ENCODE results near the gene RMDN2. TPM values are rescaled to one million over a fixed set of nuclear protein-coding genes. Genes with fewer than 3 reads are reported as not detected.

RMDN2 gene
- total RNA-seq, 1 donor from 2014 or later, result 2.5 TPM

DNA sequence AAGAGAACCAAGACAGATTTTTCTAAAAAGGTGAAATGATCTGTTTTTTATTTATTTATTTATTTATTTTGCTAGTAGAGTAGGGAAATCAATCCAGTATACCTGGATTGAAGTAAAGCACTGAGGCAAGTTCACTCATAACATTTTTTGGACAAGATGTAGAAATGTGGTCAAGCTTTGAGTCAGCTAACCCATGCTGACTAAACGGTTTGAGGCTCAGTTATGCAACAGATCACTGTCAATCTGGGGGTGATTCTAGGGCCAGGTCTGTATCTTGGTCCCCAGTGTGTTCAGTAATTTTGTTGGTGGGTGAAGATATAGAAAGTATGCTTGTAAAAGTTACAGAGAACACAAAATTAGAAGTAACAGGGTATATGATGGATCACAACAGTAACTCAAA is 60.2 kb downstream of the RMDN2 start:
- H3K27ac Mint-ChIP-seq (ENCODE audit: unreplicated experiment), result no peak overlapping the region
- H3K27me3 Mint-ChIP-seq (ENCODE audit: unreplicated experiment), result peaks cover 2% of the 10 kb centered on the region
- H3K36me3 Mint-ChIP-seq (ENCODE audit: low read depth, unreplicated experiment), result no peaks in the 10 kb centered on the region
- no peaks in the 10 kb centered on the region for H3K9me3 Mint-ChIP-seq (ENCODE audit: unreplicated experiment)
- no peak for TF ChIP-seq CTCF (IDR thresholded peaks at IDR 0.05; ENCODE audit: unreplicated experiment)
- H3K4me3 Mint-ChIP-seq (ENCODE audit: unreplicated experiment), result no peak overlapping the region
- peaks cover 11% of the 10 kb centered on the region for H3K4me1 Mint-ChIP-seq (ENCODE audit: unreplicated experiment)
- no peak for DNase-seq (ENCODE audit: low spot score)

GRCh38 chr2:37987098-37987775 is 62.1 kb downstream of the RMDN2 start:
- Mint-ChIP-seq H3K36me3 (ENCODE audit: low read depth, unreplicated experiment) (no peaks in the 10 kb centered on the region), H3K9me3 (ENCODE audit: unreplicated experiment) (no peaks in the 10 kb centered on the region), H3K27me3 (ENCODE audit: unreplicated experiment) (no peaks in the 10 kb centered on the region), H3K4me3 (ENCODE audit: unreplicated experiment) (no peak overlapping the region), H3K27ac (ENCODE audit: unreplicated experiment) (no peak overlapping the region), H3K4me1 (ENCODE audit: unreplicated experiment) (peaks cover 7% of the 10 kb centered on the region)
- no peak for TF ChIP-seq CTCF (IDR thresholded peaks at IDR 0.05; ENCODE audit: unreplicated experiment)
- no peak for DNase-seq (ENCODE audit: low spot score)

DNA sequence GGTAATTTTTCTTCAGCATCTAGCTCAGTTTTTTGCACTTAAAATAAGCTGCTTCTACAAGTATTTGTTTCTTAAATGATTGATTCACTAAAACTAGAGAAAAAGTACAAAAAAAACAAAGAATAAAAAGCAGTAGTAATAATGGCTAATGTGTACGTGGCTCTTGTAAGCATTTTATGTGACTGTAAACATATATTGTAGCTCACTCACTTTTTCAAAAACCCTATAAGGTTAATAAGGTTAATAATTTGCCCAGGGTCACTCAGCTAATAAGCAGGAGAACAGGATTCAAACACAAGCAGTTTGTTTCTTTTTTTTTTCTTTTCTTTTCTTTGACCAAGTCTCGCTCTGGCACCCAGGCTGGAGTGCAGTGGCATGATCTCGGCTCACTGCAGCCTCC is 67.5 kb downstream of the RMDN2 start:
- H3K27ac Mint-ChIP-seq (ENCODE audit: unreplicated experiment), result no peak overlapping the region
- no peaks in the 10 kb centered on the region for H3K36me3 Mint-ChIP-seq (ENCODE audit: low read depth, unreplicated experiment)
- H3K9me3 Mint-ChIP-seq (ENCODE audit: unreplicated experiment), result no peaks in the 10 kb centered on the region
- H3K4me3 Mint-ChIP-seq (ENCODE audit: unreplicated experiment), result no peak overlapping the region
- no peak for DNase-seq (ENCODE audit: low spot score)
- TF ChIP-seq CTCF (IDR thresholded peaks at IDR 0.05; ENCODE audit: unreplicated experiment), result no peak
- no peaks in the 10 kb centered on the region for H3K27me3 Mint-ChIP-seq (ENCODE audit: unreplicated experiment)
- H3K4me1 Mint-ChIP-seq (ENCODE audit: unreplicated experiment), result no peaks in the 10 kb centered on the region

GRCh38 chr2:37993143-37993542 is 68.1 kb downstream of the RMDN2 start:
- Mint-ChIP-seq H3K27ac (ENCODE audit: unreplicated experiment) (no peak overlapping the region), H3K4me1 (ENCODE audit: unreplicated experiment) (no peaks in the 10 kb centered on the region), H3K36me3 (ENCODE audit: low read depth, unreplicated experiment) (no peaks in the 10 kb centered on the region), H3K4me3 (ENCODE audit: unreplicated experiment) (no peak overlapping the region), H3K9me3 (ENCODE audit: unreplicated experiment) (no peaks in the 10 kb centered on the region), H3K27me3 (ENCODE audit: unreplicated experiment) (no peaks in the 10 kb centered on the region)
- DNase-seq (ENCODE audit: low spot score), result no peak
- peak; percentile 17 for TF ChIP-seq CTCF (IDR thresholded peaks at IDR 0.05; ENCODE audit: unreplicated experiment)

DNA sequence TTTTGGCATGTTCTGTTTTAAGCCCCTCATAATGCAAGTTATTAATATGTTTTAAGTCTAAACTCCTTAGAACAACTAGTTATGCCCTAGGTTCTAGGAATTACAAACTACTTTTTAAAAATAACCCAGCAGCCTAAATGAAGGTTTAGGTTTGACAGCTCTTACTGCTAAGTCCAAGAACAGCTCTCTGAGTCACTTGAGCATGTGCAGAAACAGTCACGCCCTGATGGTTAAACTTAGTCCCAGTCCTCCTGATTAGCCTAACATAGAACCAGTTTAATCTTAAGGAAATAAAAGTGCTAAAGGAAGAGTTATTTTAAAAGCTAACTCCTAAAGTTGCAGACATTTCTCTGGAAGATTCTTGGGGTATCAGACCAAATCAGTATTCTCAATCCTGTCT is 72.5 kb downstream of the RMDN2 start:
- no peak overlapping the region for H3K27ac Mint-ChIP-seq (ENCODE audit: unreplicated experiment)
- no peaks in the 10 kb centered on the region for H3K27me3 Mint-ChIP-seq (ENCODE audit: unreplicated experiment)

More for the DNA sequence above, 72.5 kb downstream of the RMDN2 start:
- peaks cover 4% of the 10 kb centered on the region for H3K36me3 Mint-ChIP-seq (ENCODE audit: low read depth, unreplicated experiment)
- no peaks in the 10 kb centered on the region for H3K9me3 Mint-ChIP-seq (ENCODE audit: unreplicated experiment)
- no peak overlapping the region for H3K4me3 Mint-ChIP-seq (ENCODE audit: unreplicated experiment)
- no peak for TF ChIP-seq CTCF (IDR thresholded peaks at IDR 0.05; ENCODE audit: unreplicated experiment)
- H3K4me1 Mint-ChIP-seq (ENCODE audit: unreplicated experiment), result no peaks in the 10 kb centered on the region
- no peak for DNase-seq (ENCODE audit: low spot score)
